Stimulated activated CD8-positive, alpha-beta memory T cell treated with anti-CD3 and anti-CD28 coated beads, Interleukin-2, amount 100 ng/mL, for 1 hour (primary cell): ENCODE measurements around the gene RRAD.

Experiments
- DNase-seq, 2 donors: peaks; one replicate each; pipeline ENCODE4 v3.0.0-alpha.2; 2020; ENCODE audit warnings: low read depth in 2 of 2

RRAD gene

DNA sequence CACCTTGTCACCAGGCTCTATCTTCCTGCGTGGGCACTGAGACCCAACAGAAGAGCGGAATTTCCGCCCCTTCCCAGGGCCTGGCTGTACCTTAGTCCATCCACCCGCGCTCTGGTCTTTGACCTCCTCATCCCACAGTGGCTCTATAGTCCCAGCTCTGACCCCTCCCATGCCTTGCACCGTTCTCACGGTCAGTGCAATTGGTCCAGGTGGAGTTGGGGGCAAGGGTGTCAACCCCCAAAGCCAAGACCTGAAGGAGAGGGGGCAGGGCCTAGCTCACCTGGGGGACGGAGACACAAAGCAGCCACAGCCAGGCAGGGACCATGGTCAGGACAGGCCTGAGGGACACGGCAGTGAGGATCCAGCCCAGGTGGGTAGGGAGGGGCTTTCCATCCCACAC, 7.6 kb downstream of the RRAD start:
- no peak for DNase-seq

DNA sequence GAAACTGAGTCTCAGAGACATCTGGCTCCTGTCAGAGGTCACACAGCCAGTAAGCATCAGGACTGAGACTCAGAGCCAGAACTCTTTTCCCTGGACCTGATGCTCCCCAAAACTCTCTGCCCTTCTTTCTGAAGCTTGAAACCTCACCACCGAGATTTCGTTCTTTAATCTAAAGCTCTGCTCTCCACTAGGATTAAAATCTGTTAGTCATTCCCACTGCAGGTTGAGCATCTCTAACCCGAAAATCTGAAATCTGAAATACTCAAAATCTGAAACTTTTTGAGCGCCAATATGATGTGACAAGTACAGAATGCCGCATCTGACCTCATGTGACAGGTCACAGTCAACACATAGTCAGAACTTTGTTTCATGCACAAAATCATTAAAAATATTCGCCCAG, 8.8 kb downstream of the RRAD start:
- no peak for DNase-seq

DNA sequence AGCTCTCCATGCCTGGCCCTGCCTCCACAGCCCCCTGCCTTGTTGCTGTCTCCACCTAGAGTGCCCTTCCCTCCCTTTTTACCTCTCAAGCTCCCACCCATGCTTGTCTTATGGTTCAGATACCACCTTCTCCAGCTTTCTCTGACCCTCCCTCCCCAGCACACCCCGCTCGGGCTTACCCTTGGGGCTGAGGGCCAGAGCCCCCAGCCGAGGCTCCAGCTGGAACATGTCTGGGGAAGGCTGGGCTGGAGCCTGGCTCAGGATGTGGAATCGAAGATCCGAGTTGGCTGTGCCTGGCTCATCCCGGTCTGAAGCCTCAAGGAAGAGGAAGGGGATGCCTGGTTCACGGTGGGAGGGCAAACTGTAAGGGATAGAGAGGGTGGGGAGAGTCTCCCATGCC, 10.3 kb downstream of the RRAD start:
- DNase-seq = no peak

DNA sequence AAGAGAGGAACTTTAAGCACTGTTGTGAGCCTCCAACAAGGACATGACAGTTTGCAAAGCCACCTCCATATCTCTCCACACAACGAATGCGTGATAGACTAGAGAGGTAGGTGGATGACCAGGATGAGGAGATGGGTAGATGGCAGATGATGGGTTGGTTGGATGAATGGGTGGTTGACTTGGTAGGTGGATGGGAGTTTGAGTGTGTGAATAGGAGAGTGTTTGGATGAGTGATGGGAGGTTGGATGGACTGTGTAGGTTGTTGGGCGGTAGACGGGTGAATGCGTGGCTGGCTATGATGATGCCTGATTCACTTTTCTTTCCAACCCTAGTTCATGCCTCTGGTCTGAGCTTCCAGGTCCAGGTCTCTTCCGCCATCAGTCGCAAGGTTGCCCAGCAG, 10.8 kb downstream of the RRAD start:
- DNase-seq = no peak

DNA sequence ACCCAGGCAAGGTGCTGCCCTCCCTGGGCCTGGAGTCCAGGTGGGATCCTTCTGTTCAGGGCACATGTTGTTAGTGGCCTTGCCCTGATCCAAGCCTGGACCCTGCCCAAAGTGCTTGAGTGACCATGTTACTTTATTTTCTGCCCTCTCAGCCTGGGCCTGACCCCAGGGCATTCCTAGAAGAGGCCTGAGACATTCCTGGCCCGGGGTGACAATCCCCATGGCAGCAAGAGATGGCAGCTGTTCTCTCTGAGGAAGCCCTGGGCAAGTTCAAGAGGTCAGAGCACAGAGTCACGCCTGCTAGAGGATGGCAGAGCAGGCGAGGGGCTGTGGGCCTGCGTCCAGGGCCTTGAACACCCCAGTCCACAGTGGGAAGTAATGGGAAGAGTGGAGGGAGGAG, 11.6 kb downstream of the RRAD start:
- DNase-seq = no peak

DNA sequence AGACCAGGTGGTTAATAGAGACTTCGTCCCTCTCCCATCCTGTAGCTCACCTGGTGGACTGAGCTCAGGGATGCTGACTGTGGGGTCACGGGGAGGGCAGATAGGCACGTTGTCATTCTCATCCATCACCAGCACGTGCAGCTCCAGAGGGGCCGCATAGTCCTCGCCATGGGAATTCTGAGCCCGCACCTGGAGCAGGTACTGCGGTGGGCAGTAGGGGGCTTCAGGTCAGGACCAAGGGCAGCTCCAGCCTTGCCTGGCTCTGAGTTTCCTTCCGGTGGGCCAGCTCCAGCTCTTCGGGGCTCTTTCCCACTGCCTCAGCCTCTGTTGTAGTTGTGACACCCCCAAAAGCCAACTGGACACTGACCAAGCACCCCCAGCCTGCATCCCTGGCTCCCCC, 12.3 kb downstream of the RRAD start:
- DNase-seq = no peak

DNA sequence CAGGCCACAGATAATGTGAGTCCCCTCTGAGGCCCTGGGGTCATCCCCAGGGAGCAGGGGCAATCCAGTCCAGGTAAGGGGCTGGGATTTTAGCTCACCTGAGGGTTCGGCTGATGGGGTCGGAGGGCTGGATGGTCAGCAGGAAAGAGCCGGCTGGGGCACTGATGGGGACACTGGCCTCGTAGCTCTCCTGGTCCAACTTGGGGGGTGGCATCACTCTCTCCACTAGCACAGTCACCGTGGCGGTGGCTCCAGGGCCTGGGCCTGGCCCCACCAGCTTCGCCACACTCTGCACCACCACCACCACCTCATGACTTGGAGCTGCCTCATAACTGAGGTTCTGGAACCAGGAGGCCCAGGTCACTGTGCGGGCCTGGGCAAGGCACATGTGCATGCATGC, 13.5 kb downstream of the RRAD start:
- DNase-seq = no peak

DNA sequence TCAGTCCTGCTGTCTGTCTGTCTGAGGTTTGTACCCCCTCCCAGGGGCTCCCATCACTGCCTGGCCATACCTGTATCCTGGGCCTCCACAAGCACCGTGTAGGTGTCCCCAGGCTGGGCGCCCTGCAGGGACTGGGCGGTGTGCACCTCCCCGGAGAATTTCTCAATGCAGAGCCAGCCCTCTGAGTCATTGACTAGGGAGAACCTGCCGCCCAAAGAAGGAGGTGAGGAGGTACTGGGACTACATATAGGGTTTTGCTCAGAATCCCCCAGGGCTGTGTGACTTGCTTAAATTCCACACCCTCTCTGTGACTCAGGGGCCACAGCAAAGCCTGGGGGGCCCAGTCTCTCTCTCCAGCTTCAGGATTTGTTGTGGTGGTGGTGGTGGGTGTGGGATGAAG, 14.2 kb downstream of the RRAD start:
- DNase-seq = no peak

DNA sequence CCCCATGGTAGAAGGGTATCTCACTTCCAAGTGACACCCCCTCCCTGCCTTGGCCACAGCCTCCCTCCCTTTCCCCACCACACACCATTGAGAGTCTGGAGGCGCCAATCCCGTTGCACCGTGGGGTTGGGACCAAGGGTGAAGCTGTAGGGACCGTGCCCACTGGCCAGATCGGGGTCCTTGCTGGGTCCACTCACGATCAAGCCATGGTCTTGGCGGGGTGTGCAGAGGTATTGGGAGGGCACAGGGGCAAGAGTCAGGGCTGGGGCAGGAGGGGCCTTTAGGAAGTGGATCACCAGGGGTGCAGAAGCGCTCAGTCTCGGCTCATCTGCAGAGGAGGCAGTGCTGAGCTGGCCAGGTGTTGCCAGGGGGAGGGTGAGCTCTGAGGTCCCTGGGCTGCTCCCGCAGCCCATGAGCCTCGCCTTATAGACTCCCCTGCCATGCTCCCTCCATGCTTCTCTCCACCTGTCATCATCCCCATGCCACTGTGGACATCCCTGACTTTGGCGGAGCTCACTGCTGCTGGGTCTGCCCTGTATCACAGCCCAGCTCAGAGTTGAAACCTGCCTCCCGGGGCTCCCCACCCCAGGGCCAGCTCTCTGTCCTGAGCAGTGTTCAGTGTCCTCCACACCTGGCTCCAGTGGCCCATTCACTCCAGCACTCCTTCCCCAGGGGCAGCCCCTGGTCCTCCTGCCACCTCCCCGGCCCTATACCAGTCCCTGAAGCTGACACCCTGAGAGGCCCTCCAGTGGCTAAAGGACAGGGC, 15.0 kb downstream of the RRAD start:
- DNase-seq = no peak

DNA sequence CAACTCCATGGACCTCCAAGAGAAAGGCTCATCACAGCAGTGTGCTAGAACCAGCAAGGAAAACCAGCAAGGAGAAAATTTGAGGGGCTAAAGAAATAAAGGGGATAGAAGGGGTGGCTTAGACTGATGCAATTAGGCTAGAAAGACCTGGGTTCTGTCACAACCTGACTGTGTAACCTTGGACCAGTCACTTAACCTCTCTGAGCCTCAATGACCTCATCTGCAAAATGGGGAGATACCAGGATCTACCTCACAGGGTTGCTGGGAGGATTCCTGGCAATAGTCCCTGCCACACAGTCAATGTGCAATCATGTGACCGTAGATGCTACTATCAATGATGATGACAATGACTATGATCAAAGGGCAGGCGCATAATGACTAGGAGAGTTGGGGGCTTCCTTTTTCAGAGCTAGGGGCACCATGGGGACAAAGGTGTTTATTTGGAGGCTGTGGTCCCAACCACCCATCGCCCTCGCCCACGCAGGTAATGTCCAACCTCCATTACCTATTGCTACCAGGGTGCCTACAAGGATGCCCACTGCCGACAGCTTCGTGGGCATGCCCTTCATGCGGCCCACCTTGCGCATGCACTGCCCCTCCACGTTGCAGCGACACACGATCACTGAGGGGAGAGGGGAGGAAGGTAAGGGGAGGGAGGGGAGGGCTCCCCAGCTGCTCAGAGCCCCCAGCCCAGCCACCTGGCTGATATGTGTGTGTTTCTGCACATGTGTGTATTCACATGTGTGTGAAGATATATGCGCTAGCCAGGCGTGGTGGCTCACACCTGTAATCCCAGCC, 16.4 kb downstream of the RRAD start:
- DNase-seq = no peak

DNA sequence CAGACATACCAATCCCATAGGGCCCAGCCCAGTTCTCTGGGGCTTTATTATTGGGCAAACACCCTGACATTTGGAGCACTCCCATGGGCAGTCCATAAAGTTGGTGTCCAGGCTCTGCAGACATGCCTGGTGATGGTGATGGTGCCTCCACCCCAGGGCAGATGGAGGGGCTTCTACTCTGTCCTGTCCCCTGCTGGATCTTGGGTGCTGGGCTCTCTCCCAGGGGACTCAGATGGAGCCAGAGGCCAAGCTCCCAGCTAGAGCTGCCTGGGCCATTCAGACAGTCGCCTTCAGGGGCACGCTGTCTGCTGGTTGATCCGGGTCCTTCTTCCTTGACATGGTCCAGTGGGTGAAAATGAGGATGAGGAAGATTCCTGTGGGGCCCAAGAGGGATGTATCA, 17.2 kb downstream of the RRAD start:
- no peak for DNase-seq

DNA sequence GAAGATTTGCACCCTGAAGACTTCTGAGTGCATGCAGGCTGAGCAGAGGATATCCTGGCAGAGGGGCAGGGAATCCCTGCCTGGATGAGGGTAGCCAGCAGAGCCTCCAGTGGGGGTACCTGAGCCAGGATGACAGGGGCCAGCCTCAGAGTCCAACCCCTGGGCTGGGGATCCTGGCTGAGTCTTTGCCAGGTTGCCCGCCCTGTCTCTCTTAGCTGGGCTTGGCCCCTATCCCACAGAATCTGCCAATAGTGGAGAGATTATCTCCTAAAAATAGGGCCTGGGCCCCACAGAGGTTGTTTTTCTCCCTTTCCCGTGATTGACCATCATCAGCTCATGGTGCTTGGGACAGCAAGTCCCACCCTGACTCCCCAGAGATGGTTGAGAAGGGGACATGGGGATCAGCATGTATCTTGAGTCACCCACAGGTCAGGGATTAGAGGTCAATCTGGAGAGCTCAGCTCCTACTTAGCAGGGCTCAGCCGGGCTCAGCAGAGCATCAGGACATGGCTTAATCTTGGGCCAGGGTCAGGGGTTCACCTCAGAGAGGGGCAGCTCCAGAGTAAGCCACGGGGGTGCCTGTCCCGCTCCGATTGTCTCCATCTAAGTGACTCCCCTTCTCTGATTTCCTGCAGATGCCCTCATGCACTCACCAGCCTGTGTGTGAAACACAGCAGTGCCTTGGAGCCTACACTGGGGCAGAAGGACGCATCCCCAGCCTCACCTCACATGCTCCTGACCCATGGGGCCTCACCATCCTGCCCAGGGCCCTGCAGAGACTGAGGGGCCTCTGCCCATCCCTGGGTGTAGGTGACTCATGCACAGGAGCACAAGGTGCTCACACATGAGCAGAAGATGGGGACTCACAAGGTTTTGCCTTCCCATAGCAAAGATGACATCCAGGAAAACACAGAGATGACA, 18.2 kb downstream of the RRAD start:
- DNase-seq = no peak

DNA sequence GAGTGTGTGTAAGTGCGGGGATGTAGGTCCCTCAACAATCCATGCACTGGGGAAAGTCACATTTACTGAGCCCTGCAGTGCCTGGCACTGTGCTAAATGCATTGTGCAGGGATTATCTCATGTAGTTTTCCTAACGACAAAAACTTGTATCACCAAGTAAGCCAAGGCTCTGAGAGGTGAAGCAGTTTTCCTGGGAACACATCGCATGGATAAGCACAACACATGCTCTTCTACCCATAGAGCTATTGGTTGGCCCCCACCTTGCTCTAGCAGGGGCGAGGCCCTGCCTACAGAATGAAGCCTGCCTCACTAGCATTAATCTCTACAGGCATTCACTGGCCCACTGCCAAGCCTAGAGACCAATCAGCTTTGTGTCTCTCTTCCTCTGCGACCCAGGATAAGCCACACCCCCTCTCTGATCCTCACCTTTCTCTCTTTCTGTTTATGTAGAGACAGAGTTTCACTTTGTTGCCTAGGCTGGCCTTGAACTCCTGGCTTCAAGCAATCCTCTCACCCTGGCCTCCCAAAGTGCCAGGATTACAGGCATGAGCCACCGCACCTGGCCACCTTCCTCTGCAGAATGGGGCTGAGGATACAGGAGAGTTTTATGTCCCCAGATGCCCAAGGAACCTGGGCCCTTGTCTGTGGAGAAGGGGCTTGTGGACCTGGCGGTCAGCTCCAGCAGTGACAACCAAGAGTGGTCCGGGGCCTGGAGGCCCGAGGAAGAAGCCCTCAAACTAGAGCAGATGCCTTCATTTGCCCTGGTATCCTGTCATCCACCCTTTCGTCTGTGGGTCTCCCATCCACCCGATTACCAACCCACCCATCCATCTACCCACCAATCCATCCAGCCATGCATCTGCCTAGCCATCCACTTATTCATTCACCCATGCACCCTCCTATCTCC, 19.4 kb downstream of the RRAD start:
- no peak for DNase-seq

DNA sequence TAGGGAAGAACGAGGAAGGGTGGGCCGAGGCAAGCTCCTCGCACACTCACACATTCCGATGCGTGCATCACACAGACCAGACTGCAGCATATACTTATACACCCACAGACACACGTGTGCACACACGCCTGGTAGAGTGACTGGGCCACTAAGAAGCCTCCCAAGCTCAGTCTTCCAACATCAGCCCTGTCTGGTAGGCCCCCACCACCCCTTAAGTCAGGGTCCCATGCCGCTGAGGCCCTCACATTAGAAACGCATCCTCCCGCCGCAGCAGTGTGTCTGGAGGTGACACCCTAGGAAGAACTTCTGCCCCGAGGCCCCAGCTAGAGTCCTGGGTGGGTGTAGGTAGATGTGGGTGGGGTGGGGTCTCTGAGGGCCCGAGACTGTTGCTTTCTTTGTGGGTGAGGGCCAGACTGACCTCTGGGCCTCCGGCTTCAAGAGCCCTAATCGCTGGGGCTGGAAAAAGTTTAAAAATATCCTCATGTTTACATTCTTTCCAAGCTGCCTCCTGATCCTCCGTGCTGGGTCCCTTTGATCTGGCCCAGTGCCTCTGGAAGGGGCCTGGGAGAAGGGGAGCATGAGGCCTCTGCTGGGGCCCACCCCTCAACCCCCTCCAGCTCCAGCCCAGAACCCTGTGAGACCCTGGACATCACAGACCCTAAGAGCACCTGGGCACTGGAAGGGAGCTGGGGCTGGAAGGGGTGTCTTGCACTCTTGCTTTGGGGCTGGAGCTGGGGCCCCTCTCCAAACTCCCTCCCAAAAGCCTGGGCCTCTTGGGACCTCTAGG, 20.3 kb downstream of the RRAD start:
- DNase-seq = no peak

DNA sequence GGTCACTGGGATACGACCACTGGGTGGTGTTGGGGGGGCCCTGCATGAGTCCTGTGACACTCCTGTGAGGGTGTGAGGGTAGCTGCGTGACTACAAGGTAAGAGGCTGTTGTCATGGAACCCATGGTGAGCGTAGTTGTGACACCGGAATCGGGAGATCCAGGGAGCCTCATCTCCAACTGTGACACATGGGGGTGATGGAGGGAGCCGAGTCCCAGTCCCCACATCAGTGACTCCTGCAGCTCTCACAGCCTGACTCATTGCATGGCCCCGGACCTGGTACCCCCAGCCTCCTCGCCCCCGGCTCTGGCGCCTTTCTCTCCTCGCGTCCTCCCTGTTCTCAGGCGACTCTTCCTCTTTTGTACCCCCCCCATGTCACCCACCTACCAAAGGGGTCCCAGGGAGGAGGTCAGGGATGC, 20.9 kb downstream of the RRAD start:
- DNase-seq = no peak

DNA sequence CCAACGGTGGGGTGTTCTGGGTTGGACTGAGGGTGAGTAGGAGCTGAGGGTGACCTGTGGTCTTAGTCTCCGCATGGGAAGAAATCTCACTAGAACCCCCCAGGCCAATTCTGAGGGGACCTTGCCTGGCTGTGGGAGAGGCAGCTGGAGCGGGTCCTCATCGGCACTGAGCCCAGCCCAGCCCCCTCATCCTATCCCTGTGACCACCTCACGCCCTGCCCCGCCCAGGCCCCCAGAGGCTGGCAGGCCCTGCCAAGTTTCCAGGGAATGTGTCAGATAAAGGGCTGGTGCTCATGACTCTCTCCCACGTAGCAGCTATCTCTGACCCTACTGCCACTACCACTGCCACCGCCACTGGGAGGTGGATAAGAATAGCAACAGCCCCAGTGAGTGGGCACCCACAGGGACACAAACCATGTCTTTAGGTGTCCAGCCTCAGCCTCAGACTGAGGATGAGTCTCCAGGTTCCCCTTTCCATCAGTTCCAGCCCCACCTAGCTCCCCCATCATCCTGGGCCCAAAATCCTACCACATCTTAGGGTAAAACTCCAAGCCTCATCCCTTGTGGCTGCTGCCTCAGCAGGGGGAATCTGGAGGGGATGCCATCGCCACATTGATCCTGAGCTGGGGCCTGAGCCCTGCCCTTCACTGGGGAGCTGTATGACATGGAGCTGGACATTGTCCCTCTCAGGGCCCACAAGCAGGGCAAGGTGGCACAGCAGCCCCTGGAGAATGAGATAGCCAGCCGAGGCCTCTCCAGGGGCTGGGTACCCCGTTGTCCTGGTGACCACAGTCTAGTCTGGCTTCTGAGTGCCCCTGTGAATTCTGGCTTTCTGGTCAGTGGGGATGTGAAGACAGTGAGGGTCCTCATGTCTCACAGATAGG, 21.5 kb downstream of the RRAD start:
- no peak for DNase-seq

DNA sequence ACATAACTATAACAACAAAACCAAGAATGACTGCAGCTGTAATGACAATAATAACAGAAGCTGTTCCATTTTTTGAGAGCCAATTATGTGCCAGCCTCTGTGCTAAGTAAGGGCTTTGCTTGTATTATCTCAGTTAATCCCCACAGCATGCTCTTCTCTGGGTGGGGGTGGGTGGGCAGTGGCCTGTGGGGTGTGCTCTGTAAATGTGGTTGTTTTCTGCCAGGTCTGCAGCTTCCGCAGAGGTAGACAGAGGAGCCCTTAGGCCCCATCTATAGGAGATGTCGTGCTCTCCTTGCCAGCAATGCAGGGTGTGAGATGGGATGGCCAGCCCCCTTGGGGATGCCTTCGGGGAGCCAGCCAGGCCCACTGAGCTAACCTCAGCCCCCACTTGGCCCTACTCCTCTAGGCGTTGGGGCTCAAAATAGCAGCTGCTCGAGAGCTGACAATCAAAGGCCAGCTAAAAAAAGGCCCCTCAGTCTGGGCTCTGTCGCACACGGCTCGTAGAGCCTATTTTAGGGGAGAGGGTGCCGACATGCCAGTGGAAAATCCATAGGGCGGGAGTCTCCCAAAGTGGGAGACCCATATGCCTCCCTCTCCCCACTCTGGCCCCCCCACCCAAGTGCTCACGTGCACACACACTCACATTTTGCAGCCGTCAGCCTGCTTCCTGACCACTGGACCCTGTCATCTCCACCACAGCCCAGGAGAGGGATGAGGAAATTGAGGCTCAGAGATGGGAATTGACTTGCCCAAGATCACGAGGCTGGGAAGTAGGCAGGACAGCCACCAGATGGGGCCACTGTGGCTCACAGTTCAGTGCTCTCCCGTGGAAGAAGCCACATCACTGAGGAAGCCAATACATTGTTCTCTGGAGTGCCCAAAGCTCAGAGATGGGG, 22.4 kb downstream of the RRAD start:
- DNase-seq = no peak

DNA sequence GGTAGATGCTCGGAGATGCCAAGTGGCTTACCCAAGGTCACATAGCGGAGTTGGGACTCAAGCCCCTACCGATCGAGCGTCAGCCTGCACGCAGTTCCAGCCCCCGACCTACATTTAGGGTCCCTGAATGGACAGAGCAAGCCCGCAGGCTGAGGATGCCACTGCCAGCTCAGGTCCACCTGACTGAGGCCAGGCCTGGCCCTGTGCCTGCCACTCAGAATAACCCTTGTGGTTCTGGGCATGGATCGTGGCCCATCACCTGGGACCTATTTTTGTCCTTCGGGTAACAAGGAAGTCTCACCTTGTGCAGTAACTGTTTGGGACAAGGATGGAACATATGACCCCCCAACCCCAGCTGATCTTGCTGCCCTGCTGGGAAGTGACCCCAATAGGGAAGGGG, 23.7 kb downstream of the RRAD start:
- no peak for DNase-seq
